GM12891 (cell line): ENCODE results near the gene ULBP3.

ENCODE experiments used
- POLR2A ChIP-seq: IDR thresholded peaks from 2 replicates; pipeline ENCODE4 v1.6.1; 2011; ENCODE audit warnings: low read depth, low read length, control low read depth
- POLR2AphosphoS5 ChIP-seq: IDR thresholded peaks from 2 replicates; pipeline ENCODE4 v1.6.1; 2011; ENCODE audit warnings: low read depth, low read length, control low read depth
- TAF1 ChIP-seq: IDR thresholded peaks from 2 replicates; pipeline ENCODE4 v1.6.1; 2011; ENCODE audit warnings: low read depth, low read length, control low read depth

DNA sequence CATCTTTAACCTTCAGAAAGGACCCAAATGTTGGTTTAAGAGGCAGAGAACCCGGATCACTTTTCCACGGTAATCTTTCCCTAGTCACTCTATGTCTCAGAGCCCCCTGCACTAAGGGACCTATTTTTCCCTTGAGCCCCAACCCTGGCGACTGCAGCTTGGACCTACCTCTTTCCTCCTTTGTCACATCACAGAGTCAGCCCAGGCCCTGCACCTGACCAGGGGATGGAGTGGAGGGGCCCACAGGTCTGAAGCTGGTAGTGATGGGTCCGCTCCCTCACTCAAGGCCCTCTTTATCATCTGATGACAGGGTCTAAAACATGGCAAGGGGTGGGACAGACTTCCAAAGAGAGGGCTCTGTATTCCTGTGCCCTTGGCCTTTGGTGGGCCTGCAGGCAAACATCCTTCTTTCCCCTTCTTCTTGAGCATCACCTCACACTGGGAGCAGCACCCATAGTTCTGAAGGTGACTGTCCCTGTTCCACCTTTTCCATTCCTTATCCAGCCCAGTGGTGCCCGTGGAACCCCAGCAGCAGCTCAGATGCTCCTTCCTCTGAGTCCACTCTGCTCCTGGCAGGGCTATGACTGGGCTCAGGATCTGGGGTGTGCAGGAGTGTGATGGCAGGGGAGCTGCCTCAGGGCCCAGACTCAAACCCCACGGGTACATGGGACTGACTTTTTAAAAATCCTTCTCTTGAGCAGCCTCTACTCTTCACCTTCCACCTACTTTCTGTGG lies 49.9 kb downstream of the ULBP3 start:
- no peak for TF ChIP-seq POLR2A
- TF ChIP-seq POLR2AphosphoS5 = no peak
- no peak for TF ChIP-seq TAF1
